HepG2 (cell line): ENCODE measurements around the gene ISG20. TPM values are rescaled to one million over a fixed set of nuclear protein-coding genes. Genes with fewer than 3 reads are reported as not detected.

Experiments used
- AGO2 ChIP-seq: fragments of 200-400 bp; formaldehyde crosslinking; optimal IDR thresholded peaks from 2 replicates; pipeline ENCODE3; 2017; ENCODE audit warnings: mild to moderate bottlenecking, low read depth, low read length, moderate library complexity
- CBX1 ChIP-seq: IDR thresholded peaks from one replicate; pipeline ENCODE4 v1.6.1; 2016; ENCODE audit warnings: antibody characterized with exemption, low read depth
- CEBPB ChIP-seq: IDR thresholded peaks from 2 replicates; pipeline ENCODE4 v1.6.1; 2011; ENCODE audit warnings: low read depth, low read length, improper control_type of control experiment, borderline replicate concordance
- FOSL2 ChIP-seq: sonication (generic); formaldehyde crosslinking; IDR thresholded peaks from 2 replicates; pipeline ENCODE4 v1.4.0; 2020; ENCODE audit warnings: missing genetic modification reagents
- KDM1A ChIP-seq: IDR thresholded peaks from 2 replicates; pipeline ENCODE4 v1.6.1; 2016; ENCODE audit warnings: missing compliant biosample characterization
- KDM2A ChIP-seq: sonication (generic); formaldehyde crosslinking; IDR thresholded peaks from 2 replicates; pipeline ENCODE4 v1.4.0; 2020; ENCODE audit warnings: low read depth, missing genetic modification reagents, borderline replicate concordance
- MYNN ChIP-seq: sonication (generic); formaldehyde crosslinking; IDR thresholded peaks from 2 replicates; pipeline ENCODE4 v1.4.0; 2020; ENCODE audit warnings: mild to moderate bottlenecking, low read depth, missing genetic modification reagents
- SRF ChIP-seq: IDR thresholded peaks from 2 replicates; pipeline ENCODE4 v1.6.1; 2011; ENCODE audit warnings: mild to moderate bottlenecking, low read depth, low read length, moderate library complexity
- YEATS2 ChIP-seq: sonication (generic); formaldehyde crosslinking; IDR thresholded peaks from 2 replicates; pipeline ENCODE4 v1.4.0; 2020; ENCODE audit warnings: missing genetic modification reagents, borderline replicate concordance
- ZC3H4 ChIP-seq: sonication (generic); formaldehyde crosslinking; IDR thresholded peaks from 2 replicates; pipeline ENCODE4 v1.4.0; 2020; ENCODE audit warnings: missing genetic modification reagents, borderline replicate concordance
- ZNF30 ChIP-seq: sonication (generic); formaldehyde crosslinking; IDR thresholded peaks from 2 replicates; pipeline ENCODE4 v1.5.0; 2020; ENCODE audit warnings: mild to moderate bottlenecking, missing genetic modification reagents
- polyA plus RNA-seq, 8 experiments: library from polyadenylated mRNA; depleted of rRNA in 3 of 8; stranded (reverse) in 7 of 8; unstranded in 1 of 8; fragments of >200 nt; fragmentation: Illumina TruSeq in 4 of 8; extraction: Trizol in 4 of 8; gene quantifications; 2 replicates each; pipeline versions ENCODE4 v1.2.1 to v1.2.3, GENCODE V29; 2011 to 2016; ENCODE audit warnings: low read depth in 4 of 8, missing spikeins in 1 of 8, mixed read lengths in 1 of 8; ENCODE audit not compliant: insufficient read depth in 1 of 8
- total RNA-seq, 5 experiments: library from RNA; depleted of rRNA; stranded (reverse); fragments of >200 nt; fragmentation: Illumina TruSeq; extraction: Trizol; gene quantifications; 2 replicates each; pipeline ENCODE4 v1.2.3, GENCODE V29; 2016; ENCODE audit warnings: low read depth in 1 of 5
- TF ChIP-seq, protein P1 (sequence below): sonication (generic); formaldehyde crosslinking; conservative IDR thresholded peaks from 2 replicates; pipeline ENCODE4 v1.4.0; 2020; ENCODE audit warnings: mild to moderate bottlenecking, missing genetic modification reagents, moderate library complexity
- TF ChIP-seq, protein P2 (sequence below): sonication (generic); formaldehyde crosslinking; IDR thresholded peaks from 2 replicates; pipeline ENCODE4 v1.5.0; 2020; ENCODE audit warnings: mild to moderate bottlenecking, missing genetic modification reagents, borderline replicate concordance
- TF ChIP-seq, protein P3 (sequence below): sonication (generic); formaldehyde crosslinking; IDR thresholded peaks from 2 replicates; pipeline ENCODE4 v1.4.0; 2020; ENCODE audit warnings: missing genetic modification reagents
- TF ChIP-seq, protein P4 (sequence below): sonication (generic); IDR thresholded peaks from 2 replicates; pipeline ENCODE4 v1.6.1; 2016; ENCODE audit warnings: low read depth, borderline replicate concordance
- TF ChIP-seq, protein P5 (sequence below): sonication (generic); formaldehyde crosslinking; IDR thresholded peaks from 2 replicates; pipeline ENCODE4 v1.5.0; 2020; ENCODE audit warnings: mild to moderate bottlenecking, missing genetic modification reagents
- TF ChIP-seq, protein P6 (sequence below): sonication (generic); formaldehyde crosslinking; IDR thresholded peaks from 2 replicates; pipeline ENCODE4 v1.5.1; 2020; ENCODE audit warnings: mild to moderate bottlenecking, missing genetic modification reagents, borderline replicate concordance

The ISG20 gene
- total and polyA plus RNA-seq, 2 of the 13 experiments (the other 11 are each of a cell fraction or from before 2014, with no cell fraction given): 6.3 to 31.5 TPM

DNA sequence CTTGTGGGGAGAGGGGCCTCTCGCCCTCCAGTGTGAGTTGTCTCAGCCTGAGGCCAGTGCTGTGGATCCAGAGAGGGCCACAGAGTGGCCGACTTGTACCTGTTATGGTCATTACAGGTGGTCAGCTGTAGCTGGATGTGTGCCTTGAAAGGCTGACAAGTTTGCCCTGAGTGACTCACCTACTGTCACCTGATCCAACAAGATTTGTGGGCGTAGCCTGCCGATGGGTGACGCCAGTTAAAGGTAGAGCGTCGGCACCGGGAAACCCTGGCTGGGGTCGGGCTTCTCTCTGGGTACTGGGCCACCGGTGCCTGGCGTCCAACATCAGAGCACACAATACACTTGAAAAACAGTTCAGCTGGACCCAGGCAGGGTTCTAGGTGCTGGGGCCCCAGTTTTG, 2.8 kb upstream of the ISG20 start (continued):
- TF ChIP-seq, protein P1, sequence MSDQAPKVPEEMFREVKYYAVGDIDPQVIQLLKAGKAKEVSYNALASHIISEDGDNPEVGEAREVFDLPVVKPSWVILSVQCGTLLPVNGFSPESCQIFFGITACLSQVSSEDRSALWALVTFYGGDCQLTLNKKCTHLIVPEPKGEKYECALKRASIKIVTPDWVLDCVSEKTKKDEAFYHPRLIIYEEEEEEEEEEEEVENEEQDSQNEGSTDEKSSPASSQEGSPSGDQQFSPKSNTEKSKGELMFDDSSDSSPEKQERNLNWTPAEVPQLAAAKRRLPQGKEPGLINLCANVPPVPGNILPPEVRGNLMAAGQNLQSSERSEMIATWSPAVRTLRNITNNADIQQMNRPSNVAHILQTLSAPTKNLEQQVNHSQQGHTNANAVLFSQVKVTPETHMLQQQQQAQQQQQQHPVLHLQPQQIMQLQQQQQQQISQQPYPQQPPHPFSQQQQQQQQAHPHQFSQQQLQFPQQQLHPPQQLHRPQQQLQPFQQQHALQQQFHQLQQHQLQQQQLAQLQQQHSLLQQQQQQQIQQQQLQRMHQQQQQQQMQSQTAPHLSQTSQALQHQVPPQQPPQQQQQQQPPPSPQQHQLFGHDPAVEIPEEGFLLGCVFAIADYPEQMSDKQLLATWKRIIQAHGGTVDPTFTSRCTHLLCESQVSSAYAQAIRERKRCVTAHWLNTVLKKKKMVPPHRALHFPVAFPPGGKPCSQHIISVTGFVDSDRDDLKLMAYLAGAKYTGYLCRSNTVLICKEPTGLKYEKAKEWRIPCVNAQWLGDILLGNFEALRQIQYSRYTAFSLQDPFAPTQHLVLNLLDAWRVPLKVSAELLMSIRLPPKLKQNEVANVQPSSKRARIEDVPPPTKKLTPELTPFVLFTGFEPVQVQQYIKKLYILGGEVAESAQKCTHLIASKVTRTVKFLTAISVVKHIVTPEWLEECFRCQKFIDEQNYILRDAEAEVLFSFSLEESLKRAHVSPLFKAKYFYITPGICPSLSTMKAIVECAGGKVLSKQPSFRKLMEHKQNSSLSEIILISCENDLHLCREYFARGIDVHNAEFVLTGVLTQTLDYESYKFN (CRISPR knock-in tag): no peak
- TF ChIP-seq, protein P2, sequence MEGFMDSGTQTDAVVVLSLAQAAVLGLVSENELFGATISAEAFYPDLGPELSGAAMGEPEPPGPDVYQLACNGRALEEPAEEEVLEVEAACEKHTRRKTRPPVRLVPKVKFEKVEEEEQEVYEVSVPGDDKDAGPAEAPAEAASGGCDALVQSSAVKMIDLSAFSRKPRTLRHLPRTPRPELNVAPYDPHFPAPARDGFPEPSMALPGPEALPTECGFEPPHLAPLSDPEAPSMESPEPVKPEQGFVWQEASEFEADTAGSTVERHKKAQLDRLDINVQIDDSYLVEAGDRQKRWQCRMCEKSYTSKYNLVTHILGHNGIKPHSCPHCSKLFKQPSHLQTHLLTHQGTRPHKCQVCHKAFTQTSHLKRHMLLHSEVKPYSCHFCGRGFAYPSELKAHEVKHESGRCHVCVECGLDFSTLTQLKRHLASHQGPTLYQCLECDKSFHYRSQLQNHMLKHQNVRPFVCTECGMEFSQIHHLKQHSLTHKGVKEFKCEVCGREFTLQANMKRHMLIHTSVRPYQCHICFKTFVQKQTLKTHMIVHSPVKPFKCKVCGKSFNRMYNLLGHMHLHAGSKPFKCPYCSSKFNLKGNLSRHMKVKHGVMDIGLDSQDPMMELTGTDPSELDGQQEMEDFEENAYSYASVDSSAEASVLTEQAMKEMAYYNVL (CRISPR knock-in tag): no peak
- TF ChIP-seq FOSL2 (CRISPR knock-in tag) (peak; percentile 80), MYNN (CRISPR knock-in tag) (no peak), KDM2A (peak; percentile 29; the same call in 1 of the 2 replicates), KDM1A (CRISPR knock-in tag) (no peak), ZNF30 (CRISPR knock-in tag) (no peak), SRF (no peak), CBX1 (no peak), YEATS2 (CRISPR knock-in tag) (no peak), ZC3H4 (CRISPR knock-in tag) (peak; percentile 87; the same call in 1 of the 2 replicates), CEBPB (no peak), AGO2 (peak; percentile 84)
- TF ChIP-seq, protein P3, sequence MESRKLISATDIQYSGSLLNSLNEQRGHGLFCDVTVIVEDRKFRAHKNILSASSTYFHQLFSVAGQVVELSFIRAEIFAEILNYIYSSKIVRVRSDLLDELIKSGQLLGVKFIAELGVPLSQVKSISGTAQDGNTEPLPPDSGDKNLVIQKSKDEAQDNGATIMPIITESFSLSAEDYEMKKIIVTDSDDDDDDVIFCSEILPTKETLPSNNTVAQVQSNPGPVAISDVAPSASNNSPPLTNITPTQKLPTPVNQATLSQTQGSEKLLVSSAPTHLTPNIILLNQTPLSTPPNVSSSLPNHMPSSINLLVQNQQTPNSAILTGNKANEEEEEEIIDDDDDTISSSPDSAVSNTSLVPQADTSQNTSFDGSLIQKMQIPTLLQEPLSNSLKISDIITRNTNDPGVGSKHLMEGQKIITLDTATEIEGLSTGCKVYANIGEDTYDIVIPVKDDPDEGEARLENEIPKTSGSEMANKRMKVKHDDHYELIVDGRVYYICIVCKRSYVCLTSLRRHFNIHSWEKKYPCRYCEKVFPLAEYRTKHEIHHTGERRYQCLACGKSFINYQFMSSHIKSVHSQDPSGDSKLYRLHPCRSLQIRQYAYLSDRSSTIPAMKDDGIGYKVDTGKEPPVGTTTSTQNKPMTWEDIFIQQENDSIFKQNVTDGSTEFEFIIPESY: 0 out of 2 replicates have a peak, but pooled peaks have one; percentile 28
- TF ChIP-seq, protein P4, sequence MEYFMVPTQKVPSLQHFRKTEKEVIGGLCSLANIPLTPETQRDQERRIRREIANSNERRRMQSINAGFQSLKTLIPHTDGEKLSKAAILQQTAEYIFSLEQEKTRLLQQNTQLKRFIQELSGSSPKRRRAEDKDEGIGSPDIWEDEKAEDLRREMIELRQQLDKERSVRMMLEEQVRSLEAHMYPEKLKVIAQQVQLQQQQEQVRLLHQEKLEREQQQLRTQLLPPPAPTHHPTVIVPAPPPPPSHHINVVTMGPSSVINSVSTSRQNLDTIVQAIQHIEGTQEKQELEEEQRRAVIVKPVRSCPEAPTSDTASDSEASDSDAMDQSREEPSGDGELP: peak; percentile 38; the same call in 1 of the 2 replicates
- TF ChIP-seq, protein P5, sequence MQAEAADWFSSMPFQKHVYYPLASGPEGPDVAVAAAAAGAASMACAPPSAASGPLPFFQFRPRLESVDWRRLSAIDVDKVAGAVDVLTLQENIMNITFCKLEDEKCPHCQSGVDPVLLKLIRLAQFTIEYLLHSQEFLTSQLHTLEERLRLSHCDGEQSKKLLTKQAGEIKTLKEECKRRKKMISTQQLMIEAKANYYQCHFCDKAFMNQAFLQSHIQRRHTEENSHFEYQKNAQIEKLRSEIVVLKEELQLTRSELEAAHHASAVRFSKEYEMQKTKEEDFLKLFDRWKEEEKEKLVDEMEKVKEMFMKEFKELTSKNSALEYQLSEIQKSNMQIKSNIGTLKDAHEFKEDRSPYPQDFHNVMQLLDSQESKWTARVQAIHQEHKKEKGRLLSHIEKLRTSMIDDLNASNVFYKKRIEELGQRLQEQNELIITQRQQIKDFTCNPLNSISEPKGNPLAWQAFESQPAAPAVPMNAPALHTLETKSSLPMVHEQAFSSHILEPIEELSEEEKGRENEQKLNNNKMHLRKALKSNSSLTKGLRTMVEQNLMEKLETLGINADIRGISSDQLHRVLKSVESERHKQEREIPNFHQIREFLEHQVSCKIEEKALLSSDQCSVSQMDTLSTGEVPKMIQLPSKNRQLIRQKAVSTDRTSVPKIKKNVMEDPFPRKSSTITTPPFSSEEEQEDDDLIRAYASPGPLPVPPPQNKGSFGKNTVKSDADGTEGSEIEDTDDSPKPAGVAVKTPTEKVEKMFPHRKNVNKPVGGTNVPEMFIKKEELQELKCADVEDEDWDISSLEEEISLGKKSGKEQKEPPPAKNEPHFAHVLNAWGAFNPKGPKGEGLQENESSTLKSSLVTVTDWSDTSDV (CRISPR knock-in tag): no peak
- TF ChIP-seq, protein P6, sequence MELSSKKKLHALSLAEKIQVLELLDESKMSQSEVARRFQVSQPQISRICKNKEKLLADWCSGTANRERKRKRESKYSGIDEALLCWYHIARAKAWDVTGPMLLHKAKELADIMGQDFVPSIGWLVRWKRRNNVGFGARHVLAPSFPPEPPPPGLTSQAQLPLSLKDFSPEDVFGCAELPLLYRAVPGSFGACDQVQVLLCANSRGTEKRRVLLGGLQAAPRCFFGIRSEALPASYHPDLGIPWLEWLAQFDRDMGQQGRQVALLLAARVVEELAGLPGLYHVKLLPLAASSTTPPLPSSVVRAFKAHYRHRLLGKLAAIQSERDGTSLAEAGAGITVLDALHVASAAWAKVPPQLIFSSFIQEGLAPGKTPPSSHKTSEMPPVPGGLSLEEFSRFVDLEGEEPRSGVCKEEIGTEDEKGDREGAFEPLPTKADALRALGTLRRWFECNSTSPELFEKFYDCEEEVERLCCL (CRISPR knock-in tag): no peak
